GM19239 (cell line): Measurements from ENCODE around the gene MAD1L1.
"Not testable (repeated sequence)": the region's sequence is repeated elsewhere in the genome, so short reads cannot be mapped to it uniquely, and the experiment has no call there.

ENCODE experiments used
- DNase-seq: peaks from one replicate; pipeline ENCODE4 v3.0.0; 2011; ENCODE audit warnings: low spot score; ENCODE audit not compliant: insufficient read length
- FAIRE-seq: peaks from 2 replicates; lab custom pipeline; 2011; peaks lifted over from hg19 to GRCh38; lab: Jason Lieb, UNC

Gene MAD1L1

DNA sequence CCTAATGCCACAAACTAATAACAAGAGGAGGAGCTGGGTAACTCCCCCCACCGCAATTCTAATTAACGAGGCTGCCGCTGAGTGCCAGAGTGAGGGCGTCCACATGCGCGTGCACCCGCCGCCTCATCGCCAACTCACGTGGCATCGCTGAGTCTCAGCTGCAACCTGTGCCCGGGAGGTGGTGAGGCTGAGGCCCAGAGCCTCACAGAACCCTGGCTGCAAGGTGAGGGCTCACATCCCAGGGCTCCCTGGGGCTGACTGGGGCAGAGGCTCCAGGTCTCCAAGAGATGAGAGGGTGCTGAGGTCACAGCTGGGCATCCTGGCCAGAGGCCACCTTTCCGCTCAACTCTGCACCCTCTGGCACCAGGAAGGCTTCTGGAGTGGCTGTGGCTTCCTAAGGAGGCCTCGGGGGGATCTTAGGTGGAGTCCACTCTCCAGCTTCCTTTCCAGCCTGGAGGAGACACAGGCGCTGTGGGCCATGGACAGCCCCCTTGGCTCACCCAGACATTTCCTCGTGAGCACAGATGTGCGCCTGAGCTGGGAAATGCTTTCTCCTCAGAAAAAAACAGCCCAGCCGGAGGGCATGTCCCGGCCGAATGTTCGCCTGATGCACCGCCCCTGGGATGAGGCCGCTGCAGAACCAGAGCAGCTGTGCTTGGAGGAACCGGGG lies 242.6 kb downstream of the MAD1L1 start:
- DNase-seq, result no peak
- FAIRE-seq, result no peak

DNA sequence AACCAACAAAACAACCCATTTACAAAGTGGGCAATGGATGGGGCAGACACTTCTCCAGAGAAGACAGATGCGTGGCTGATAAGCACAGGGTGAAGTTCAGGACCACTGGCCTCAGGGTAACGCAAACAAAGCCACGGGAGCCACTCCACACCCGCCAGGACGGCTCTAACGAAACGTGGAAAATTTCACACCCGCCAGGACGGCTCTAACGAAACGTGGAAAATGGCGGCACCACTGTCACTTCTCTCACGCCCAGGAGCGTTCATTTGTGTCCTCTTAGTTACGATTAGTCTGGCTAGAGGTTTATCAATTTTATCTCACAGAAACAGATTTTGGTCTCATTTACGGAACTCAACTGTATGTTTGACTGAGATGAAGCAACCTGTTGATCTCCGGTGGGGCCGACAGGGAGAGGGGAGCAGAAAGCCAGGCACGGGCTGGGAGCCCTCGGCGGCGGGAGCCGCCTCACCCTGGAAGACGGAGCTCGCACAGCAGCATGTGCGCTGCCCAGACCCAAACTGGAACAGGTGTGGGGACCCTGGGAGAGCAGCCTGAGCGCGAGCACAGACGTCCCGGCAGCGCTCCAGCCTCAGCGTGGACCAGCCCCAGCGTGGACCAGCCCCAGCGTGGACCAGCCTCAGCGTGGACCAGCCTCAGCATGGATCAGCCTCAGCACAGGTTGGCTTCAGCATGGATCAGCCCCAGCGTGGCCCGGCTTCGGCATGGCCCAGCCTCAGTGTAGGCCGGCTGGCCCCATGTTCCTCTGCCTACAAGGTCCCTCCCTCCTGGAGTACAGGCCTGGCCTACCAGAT lies 243.5 kb downstream of the MAD1L1 start:
- FAIRE-seq, result no peak
- no peak for DNase-seq

DNA sequence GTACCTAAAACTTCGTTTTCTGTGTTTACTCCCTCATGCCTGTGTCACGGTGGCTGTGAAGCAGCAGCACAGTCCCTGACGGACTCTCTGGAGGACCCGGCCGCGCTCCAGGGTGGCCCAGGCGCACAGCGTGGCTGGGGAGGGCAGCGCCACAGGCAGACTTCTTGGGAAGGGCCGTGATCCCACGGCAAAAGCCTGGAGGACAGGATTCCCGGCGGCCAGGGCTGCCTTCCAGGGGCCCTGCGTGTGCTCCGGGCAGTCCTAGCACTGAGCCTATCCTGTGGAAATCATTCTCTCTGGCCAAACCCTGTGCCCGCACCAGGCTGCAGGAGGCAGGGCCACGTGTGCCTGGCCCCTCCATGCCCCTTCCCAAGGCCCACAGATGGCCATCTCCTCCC lies 244.2 kb downstream of the MAD1L1 start:
- no peak for FAIRE-seq
- DNase-seq, result no peak

DNA sequence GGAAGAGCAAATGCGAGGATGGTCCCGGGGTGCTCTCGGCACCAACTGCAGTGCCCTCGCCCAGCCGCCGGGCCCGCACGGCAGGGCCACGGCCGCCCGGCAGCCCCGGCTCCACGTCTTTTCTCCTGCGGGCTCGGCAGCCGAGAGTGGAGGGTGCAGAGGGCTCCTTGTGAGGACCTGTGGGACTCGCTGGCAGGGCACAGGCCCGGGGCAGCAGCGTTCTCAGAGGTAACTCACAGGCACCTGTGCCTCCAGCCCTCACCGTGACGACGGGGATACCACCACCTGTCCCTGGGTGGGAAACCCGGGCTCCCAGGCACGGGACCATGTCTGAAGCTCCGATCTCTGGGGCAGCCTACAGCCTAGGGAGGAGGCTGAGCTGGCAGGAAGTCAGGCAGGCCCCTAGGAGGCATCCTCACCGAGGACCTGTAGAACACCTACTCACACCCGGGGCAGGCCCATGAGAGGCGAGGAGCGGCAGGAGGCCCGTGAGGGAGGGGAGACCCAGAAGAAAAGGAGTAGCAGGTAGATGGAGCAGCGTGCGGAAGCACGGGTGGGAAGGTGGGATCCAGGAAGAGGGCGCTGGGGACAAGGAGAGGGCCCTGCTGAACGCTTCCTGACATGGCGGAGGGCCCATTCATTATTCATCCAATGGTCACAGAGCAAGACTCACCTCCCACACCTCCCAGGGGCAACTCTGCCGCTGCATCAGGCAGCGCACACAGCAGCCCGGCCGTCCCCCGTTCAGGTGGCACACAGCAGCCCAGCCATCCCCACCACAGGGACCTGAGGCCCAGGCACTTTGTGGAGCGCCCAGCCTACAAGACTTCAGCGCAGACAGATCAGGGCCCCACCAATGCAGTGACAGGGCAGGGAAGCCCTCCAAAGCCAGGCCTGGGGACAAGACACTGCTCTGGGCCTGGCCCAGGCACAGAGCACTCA lies 244.9 kb downstream of the MAD1L1 start:
- FAIRE-seq (no peak), DNase-seq (no peak)

DNA sequence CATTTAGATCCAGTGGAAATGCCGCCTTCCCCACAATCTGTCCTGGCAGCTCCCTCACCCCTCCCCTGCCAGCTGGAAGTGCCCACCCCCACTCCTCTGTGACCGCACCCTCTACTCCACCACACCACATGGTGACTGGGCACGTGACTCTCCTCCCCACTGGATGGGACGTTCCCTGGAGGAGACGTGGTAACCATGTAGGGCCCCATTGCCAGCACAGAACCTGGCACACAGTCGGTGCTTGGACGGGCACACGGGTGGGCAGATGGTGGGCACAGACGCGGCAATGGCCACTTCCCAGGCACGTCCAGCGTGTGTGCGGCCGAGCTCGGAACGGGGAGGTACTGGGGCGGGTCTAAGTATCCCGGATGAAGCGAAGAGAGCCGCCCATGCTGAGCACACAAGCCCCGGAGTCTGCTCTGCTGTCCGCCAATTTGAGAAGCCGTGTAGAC lies 245.6 kb downstream of the MAD1L1 start:
- FAIRE-seq (no peak), DNase-seq (no peak)

DNA sequence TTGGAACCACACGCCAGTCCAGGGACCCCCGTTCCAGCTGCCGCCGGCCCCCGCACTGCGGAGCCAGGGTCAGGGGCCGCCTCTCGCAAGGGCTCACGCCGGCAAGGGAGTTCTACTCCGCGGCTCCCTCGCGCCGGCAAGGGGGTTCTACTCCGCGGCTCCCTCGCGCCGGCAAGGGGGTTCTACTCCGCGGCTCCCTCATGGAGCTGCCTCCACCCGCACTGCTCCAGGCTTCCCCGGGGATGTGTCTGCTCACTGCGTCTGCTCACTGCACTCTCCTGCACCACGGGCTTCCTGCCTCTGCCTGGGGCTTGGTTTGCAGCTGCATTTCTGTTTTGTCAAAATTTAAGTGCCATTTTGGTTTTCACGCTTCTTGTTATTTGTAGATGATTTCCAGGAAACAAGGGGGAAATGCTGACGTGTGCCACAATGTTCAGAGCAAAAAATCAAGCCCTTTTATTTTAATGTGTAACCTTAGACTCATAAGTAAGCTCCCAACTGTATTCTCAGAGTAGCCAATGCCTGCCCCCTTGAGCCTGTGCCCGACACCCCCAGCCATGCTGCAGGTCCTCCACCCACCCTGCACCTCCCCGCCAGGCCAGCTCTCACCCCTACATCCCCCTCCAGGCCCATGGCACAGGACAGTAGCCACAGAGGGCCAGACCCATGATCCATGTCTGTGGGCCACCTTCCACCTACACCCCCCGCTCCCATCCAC lies 246.2 kb downstream of the MAD1L1 start:
- FAIRE-seq (no peak), DNase-seq (no peak)

DNA sequence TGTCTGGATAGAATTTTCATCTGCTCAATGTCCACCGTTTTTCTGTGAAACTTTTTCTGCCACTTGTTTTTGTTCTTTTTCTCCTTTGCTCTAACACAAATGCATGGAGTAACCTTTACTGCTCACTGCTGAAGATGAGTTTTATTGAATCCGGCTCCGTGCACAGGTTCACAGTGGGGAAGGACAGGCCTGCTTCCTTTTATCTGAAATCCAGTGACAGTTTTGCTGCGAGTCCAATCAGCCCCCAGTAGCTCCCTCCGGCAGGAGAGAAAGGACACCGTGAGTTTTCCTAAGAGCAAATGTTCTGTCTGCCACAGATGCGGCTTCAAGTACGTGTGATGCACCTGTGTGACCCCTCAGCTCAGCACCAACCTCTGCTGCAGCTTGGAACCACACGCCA lies 246.8 kb downstream of the MAD1L1 start:
- DNase-seq, result no peak

DNA sequence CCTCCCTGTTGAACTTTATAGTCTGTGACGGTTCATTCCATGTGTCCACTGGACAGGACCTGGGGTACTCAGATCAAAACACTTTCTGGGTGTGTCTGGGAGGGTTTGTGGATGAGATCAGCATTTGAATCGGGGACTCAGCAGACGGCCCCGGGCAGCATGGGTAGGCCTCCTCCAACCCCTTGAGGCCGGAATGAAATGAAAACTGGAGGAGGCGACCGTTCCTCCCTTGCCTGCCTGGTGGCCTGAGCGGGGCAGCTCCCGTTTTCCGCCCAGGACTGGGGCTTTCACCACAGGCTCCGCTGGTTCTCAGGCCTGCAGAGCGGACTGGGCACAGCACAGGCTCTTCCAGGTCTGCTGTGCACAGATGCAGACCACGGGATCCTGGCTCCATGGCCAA lies 247.7 kb downstream of the MAD1L1 start:
- FAIRE-seq, result no peak
- DNase-seq, result no peak

More for the DNA sequence above, 246.8 kb downstream of the MAD1L1 start:
- no peak for FAIRE-seq

DNA sequence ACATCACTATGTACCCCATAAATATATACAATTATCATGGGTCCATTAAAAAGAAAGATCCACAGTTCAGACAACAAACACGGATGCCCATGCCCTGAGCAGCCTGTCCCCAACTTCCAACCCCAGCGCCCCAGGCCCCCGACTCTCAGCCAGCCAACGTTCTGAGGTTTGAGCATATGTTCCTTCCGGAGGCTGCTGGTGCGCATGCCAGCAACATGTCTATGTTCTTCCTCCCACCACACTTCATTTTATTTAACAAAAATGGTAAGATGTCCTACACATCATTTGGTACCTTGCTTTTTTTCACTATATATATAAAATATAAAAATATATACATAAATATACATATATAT lies 250.9 kb downstream of the MAD1L1 start:
- no peak for DNase-seq
- no peak for FAIRE-seq

DNA sequence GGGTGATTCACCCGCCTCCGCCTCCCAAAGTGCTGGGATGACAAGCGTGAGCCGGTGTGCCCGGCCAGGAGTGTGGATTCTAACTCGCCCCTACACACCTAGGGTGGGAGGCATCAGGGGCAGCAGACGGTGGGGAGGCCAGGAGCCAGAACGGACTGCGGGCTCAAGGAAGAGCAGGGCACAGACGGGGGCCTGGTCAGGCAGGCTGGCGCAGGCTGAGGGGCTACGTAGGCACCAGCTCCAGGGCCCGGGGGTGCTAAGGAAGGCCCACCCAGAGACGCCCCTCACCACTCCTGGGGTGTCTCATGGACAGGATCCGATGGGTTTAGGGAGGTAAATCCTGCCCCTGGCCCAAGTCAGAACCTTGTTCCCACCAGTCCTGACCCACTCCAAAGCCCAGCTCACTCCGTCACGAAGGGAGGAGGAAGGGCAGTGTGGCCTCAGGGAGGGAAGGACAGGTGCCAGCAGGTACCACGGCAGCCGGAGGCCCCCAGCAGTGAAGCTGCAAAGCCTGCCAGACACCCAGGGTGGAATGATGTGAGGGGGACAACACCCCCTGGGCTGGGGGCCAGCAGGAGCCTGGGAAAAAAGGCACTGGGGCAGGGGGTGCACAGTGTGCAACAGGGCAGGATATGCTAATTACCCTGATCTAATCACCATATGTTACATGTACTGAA lies 251.4 kb downstream of the MAD1L1 start:
- DNase-seq (no peak), FAIRE-seq (no peak)

DNA sequence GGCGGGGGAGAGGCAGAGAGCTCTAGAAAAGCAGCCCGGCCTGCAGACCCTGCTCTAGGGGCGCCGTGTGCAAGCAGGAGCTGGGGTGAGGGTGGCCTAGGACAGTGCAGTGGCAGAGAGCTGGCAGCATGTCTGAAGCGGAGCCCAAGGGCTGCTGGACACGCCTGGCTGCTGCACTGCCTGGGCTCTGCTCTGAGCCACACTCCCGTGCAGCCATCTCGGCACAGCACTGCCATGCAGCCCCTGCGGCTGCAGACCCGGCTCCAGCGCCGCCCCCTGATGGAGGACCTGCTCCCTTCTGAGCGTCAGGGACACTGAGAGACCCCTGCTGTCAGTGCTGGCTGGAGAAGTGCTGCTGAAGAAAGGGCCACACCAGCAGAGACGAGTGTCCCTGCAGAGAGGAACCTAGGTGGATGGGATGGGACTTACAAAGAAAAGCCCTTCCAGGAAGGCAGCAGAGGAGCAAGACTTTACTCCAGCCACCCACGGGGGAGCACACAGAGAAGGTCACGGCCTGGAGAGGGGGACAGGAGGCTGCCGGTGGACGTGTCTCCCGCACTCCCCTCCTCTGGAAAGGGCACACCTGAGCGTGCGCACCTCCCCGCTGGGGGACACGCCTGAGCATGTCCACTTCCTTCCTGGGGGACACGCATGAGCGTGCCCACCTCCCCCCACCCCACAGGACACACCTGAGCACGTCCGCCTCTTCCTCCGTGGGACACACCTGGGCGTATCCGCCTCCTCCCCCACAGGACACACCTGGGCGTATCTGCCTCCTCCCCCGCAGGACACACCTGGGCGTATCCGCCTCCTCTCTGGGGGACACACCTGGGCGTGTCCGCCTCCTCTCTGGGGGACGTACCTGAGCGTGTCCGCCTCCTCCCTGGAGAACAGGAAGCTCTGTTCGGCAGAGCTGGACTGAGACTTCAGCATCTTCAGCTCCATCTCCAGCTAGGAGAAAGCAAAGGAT lies 252.9 kb downstream of the MAD1L1 start:
- DNase-seq (peak; percentile 81), FAIRE-seq (peak; percentile 4)

DNA sequence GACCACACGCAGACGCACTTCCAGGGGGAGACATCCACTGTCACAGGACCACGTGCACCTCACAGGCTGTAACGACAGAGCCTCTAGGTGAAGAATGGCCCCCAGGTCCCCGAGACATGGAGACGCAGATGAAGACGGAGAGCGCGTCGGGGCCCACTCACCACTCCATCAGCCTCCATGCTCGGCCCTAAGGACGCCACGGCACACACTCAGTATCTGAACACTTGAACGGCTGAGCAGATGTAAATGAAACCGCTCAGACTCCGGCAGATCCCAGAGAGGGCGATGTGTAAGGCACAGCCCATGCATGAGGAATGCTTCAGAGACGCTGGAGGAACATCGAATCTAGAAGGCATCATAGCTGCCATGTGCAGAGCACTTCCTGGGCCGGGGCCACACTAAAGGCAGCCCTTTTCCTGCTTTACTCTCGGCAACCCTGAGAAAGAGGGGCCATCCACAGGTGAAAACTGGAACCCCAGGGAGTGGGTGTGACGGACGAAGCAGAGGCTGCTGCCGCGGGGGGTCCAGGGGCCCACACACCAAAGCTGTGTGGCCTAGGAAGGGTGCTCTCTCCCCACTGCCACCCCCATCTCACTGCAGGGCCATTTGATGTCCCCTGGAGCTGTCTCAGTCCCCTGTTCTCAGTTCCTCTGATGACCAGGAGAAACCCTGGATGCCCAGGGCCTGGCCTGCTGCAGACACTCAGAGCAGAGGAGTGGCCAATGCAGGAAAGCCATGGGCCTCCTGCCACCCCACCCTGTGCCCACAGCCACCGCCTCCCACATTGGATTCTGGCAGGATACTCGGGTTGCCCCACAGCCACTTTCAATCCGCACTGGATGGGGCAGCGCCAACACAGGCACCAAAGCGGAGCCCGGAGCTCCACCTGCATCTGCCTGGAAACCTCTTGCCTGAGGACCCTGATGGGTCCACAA lies 253.8 kb downstream of the MAD1L1 start:
- FAIRE-seq (no peak), DNase-seq (no peak)

DNA sequence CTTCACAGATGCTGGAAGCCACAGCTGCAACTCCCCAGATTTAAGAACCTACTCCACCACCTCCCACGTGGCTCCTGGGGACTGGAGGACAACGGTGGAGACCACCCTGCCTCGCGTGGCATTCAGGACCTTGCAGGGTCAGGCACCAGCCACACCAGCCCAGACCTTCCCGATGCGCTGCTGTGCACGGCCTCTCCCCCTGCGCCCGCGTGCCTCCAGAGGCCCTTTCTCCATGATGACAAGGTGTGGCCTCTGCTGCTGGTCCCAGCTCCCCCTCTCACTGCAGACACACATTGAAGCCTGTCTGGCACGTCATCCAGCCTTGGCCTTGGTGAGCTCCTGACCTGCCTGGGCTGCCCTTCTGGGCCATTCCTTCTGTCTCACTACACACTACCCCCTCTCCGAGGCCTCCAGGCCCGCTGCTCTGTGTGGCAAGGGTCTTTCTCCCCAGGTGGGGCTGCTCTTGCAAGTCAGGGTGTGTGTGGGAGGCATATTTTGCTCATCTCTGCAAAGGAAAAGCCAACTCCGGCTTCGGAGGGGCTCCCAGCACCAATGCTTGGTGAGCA lies 254.8 kb downstream of the MAD1L1 start:
- FAIRE-seq (no peak), DNase-seq (no peak)

DNA sequence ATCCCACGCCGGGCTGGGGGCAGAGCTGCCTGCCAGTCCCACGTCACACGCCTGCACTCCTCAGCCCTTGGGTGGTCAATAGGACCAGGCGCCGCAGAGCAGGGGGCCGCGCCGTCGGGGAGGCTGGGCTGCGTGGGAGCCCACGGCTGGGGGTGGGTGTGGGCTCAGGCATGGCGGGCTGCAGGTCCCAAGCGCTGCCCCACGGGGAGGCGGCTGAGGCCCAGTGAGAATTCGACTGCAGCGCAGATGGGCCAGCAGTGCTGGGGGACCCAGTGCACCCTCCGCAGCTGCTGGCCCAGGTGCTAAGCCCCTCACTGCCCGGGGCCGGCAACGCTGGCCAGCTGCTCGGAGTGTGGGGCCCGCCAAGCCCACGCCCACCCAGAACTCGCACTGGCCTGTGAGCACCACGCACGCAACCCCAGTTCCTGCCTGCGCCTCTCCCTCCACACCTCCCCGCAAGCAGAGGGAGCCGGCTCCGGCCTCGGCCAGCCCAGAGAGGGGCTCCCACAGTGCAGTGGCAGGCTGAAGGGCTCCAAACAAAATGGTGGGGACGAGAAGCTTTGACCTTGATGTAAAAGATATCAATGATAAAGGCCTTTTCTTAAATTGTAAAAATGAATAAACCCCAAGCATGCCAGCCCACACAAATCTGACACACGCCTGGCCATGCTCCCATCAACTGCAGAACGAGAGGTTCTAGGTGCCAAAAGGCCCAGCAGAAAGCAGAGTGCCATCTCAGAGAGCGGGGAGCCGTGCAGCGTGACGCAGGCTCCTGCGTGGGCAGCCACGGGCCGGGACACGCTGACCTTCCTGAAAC lies 255.5 kb downstream of the MAD1L1 start:
- DNase-seq, result no peak

DNA sequence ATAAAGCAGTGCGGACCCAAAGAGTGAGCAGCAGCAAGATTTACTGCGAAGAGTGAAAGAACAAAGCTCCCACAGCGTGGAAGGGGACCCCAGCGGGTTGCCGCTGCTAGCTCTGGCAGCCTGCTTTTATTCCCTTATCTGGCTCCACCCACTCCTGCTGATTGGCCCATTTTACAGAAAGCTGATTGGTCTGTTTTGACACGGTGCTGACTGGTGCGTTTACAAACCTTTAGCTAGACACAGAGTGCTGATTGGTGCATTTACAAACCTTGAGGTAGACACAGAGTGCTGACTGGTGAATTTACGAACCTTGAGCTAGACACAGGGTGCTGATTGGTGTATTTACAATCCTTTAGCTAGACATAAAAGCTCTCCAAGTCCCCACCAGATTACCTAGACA lies 256.2 kb downstream of the MAD1L1 start:
- not testable (repeated sequence) for FAIRE-seq, DNase-seq

More for the DNA sequence above, 255.5 kb downstream of the MAD1L1 start:
- no peak for FAIRE-seq

DNA sequence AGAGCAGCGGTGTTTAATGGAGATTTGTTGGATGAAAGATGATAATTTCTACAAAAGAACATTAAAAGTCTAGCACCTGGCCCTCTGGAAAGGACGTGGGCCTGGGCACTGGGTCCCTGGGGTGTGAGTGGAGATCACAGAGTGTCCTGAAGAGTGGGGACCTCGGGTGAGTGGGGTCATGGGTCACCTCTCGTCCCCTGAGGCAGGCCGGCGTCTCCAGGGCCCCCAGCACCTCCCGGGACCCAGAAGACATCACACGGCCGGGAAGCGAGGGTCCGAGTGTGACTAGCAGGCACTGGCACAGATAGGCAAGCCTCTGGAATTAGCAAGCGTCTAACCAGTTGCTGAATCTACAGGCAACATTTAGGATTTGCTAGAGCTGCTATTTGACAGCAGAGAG lies 257.2 kb downstream of the MAD1L1 start:
- FAIRE-seq (no peak), DNase-seq (no peak)
